Coronary artery (tissue), 2 donors: Measurements from ENCODE around the gene EMILIN2.

Source experiments
- DNase-seq: peaks from one replicate; pipeline ENCODE4 v3.0.0-alpha.2; 2017; ENCODE audit warnings: low spot score
- H3K27ac ChIP-seq, 2 donors: fragments of 200-600 bp; sonication (generic); one replicate each; pipeline ENCODE4 v1.5.1; 2016 to 2019
- H3K4me3 ChIP-seq: fragments of 200-600 bp; sonication (generic); 2 replicates; pipeline ENCODE4 v1.5.1; 2016; ENCODE audit warnings: mild to moderate bottlenecking, moderate library complexity
- TF ChIP-seq, protein P1 (sequence below): fragments of 200-600 bp; sonication (generic); IDR thresholded peaks from one replicate; pipeline ENCODE4 v1.5.1; 2019; ENCODE audit warnings: antibody characterized with exemption

Gene EMILIN2

DNA sequence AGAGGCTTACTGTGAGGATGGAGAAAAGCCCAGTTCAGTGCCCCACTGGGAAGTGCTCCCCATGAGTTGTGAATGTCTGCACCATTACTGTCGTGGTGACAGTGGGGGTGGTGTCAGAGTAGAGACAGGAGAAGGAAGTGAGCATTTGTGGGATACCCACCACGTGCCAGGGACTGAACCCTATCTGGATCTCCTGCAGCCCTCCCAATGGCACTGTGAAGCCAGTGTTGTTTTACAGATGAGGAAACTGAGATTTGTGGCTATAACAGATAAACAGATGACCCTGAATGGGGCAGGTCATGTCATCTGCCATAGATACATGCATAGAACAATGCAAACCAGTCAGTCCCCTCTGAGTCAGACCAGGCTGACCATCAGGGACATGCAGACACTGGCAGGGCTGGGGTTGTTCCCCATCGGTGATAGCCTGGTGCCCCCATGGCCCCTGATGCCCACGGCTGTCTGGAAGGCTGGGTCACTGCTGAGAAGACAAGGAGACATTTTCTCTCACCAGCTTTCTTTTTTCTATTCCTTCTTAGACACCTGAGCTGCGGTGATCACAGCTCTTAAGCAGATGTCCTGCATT is 60.8 kb downstream of the EMILIN2 start:
- TF ChIP-seq, protein P1, sequence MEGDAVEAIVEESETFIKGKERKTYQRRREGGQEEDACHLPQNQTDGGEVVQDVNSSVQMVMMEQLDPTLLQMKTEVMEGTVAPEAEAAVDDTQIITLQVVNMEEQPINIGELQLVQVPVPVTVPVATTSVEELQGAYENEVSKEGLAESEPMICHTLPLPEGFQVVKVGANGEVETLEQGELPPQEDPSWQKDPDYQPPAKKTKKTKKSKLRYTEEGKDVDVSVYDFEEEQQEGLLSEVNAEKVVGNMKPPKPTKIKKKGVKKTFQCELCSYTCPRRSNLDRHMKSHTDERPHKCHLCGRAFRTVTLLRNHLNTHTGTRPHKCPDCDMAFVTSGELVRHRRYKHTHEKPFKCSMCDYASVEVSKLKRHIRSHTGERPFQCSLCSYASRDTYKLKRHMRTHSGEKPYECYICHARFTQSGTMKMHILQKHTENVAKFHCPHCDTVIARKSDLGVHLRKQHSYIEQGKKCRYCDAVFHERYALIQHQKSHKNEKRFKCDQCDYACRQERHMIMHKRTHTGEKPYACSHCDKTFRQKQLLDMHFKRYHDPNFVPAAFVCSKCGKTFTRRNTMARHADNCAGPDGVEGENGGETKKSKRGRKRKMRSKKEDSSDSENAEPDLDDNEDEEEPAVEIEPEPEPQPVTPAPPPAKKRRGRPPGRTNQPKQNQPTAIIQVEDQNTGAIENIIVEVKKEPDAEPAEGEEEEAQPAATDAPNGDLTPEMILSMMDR = no peak
- no peak overlapping the region for H3K27ac ChIP-seq
- peak overlapping the region; percentile 72 for H3K4me3 ChIP-seq
- no peak for DNase-seq

DNA sequence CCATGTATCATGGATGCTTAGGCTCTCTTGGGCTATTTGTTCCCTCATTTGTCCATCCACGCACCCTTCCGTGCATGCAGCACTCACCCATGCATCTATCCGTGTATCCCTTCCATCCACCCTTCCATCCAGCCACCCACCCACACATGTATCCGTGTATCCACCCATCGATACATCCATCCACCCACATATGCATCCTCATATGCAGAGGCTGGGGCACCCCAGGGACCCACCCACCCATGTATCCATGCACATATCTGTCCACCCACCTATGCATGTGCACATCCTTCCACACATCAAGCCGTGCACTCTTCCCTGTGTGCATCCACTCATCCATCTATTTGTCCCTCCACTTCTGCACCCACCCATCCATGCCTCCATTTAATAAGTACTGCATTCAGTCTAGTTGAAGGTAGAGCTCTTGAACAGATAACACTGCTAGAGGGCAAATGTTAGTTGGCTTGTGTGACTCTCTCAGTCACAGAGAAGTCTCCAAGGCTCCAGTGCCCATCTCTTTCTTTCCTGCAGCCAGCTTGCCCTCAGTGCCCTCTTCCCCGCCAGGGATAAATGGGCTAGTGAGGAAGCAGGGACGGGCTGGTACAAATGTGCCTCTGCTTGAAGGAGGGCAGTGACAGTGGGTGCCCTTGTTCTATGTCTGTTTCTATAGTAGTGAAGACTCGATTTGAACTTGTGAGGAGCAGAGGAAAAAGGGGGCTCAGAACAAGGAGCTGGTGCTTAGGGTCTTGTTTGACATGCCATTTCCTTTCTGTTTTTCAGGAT is 61.5 kb downstream of the EMILIN2 start:
- H3K4me3 ChIP-seq = no peak overlapping the region
- TF ChIP-seq, protein P1 = no peak
- H3K27ac ChIP-seq = no peak overlapping the region
- no peak for DNase-seq

DNA sequence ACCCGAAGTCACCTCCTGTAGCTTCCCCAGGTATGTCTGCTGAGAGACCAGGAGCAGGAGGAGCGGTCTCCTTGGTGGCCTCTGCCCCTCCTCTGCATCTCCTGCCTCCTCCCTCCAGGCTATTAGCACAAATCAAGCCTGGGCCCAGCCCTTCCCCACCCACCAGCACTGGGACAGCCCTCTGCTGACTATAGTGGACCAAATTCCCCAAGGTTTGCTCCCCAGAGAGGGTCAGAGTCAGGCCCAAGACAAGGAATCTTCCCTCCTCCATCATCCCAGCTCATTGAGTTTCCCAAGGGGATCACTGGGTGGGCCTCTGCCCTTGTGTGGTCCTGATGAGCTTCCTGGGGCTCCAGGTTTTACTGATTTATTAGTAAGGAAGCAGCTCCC is 62.1 kb downstream of the EMILIN2 start:
- TF ChIP-seq, protein P1 = no peak
- DNase-seq = peak; percentile 65
- no peak overlapping the region for H3K4me3 ChIP-seq
- no peak overlapping the region for H3K27ac ChIP-seq

DNA sequence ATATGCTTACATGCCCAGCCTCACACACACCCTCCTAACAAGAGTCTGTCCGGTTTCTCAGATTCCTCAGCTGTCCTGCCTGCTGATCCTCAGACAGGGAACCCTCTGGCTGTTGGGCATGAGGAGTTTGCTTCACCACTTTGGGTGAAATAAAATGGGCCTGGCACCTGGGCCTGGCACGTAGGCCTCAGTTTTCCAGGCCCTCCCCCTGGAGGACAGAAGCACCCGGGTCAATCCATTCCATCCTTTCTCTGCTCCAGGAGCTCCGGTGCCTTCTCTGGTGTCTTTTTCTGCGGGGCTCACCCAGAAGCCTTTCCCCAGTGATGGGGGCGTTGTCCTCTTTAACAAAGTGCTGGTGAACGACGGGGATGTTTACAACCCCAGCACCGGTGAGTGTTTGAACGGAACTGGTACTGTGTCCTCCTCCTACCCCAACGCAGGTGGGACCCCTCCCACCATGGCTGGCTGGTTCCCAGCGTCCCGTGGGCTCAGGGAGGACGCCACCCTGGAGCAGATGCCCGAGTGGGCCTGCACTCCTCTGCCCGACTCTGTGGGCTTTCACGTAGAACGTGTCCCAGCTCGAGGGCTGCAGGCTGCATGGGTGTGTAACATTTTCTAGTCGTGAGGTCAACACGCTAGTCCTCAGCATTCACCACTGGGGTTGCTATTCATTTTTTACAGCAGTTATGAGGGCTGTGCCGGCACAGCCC is 62.8 kb downstream of the EMILIN2 start:
- Histone ChIP-seq H3K27ac (no peak overlapping the region), H3K4me3 (no peak overlapping the region)
- peak; percentile 56 for DNase-seq
- TF ChIP-seq, protein P1 = no peak

DNA sequence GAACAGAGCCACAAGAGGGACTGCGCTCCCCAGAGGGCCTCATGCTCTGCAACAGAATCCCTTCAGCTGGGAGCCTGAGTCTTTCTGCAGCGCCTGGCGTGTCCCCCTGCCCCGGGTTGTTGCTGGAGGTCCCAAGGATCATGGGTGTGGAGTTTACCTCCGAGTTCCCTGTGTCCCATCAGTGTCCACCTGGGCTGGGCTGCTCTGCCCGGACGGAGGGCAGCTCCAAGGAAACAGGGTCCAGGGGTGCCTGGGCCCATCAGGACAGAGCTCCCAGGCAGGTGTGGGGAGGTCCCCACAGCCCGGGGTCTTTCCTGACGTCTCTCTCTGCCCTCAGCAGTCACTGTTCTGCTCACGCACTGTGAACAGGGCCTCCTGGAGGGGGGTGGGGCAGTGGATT is 63.5 kb downstream of the EMILIN2 start:
- TF ChIP-seq, protein P1 = no peak
- DNase-seq = peak; percentile 67
- Histone ChIP-seq H3K27ac (no peak overlapping the region), H3K4me3 (no peak overlapping the region)

DNA sequence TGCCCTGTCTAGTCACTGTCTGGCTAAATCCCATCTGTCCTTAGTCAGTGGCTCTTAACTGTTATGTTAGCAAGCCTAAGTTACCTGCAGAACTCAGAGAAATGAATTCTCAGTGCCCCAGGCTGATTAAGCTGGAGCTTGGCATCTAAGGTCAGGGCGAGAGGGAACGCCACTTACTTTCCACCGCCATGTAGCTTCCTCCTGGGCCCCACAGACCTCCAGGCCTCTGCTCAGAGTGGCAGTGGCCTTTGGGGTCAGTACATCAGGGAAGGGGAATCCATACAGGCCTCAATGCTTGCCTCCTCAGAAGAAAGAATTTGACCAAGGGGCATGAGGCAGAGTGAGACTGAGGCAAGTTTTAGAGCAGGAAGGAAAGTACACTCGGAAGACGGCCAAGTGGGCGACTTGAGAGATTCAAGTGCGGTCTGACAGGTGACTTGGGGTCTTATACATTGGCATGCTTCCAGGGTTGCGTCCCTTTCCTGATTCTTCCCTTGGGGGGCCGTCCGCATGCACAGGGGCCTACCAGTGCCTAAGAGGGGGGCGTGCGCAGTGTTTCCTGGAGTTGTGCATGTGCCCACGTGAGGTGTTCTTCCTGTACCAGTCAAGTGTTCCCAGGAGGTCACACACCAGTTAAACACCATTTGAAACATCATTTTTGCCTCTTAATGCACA is 64.1 kb downstream of the EMILIN2 start:
- peak; percentile 73 for DNase-seq
- TF ChIP-seq, protein P1 = no peak

More for the DNA sequence above, 64.1 kb downstream of the EMILIN2 start:
- Histone ChIP-seq H3K4me3 (no peak overlapping the region), H3K27ac (no peak overlapping the region)
